ENCODE results near the gene ZNF438. TPM values are rescaled to one million over a fixed set of nuclear protein-coding genes. Genes with fewer than 3 reads are reported as not detected.

ZNF438 gene
- total RNA-seq, 4 donors from 2014 or later: 6.1 to 14.1 (median 7.1) TPM

- Histone ChIP-seq H3K4me3 (no peak overlapping the region), H3K36me3 (no peaks in the 10 kb centered on the region), H3K4me1 (peaks cover 13% of the 10 kb centered on the region), H3K27me3 (no peaks in the 10 kb centered on the region), H3K27ac (peak overlapping the region; percentile 18), H3K9me3 (no peaks in the 10 kb centered on the region)
- TF ChIP-seq POLR2A (IDR thresholded peaks at IDR 0.05) (no peak), EP300 (IDR thresholded peaks at IDR 0.05) (no peak), POLR2AphosphoS5 (IDR thresholded peaks at IDR 0.05) (no peak), CTCF (IDR thresholded peaks at IDR 0.05) (no peak)
- DNase-seq (ENCODE audit: low spot score in 2 of 2): no peak
- 69% methylated on average over 8 of the region's 8 CpGs for WGBS
These were observed 20.5 kb downstream of the ZNF438 start for GRCh38 chr10:31011017-31011664.

GRCh38 chr10:31010062-31010461 is 21.6 kb downstream of the ZNF438 start:
- no peak for DNase-seq (ENCODE audit: low spot score in 2 of 2)
- Histone ChIP-seq H3K4me3 (no peak overlapping the region), H3K4me1 (peaks cover 16% of the 10 kb centered on the region), H3K27me3 (no peaks in the 10 kb centered on the region), H3K27ac (no peak overlapping the region), H3K36me3 (no peaks in the 10 kb centered on the region), H3K9me3 (no peaks in the 10 kb centered on the region)
- TF ChIP-seq POLR2AphosphoS5 (IDR thresholded peaks at IDR 0.05) (no peak), CTCF (IDR thresholded peaks at IDR 0.05) (no peak), POLR2A (IDR thresholded peaks at IDR 0.05) (no peak), EP300 (IDR thresholded peaks at IDR 0.05) (no peak)
- WGBS: 97% methylated on average over 2 of the region's 2 CpGs

- no peaks in the 10 kb centered on the region for H3K27me3 ChIP-seq
- no peak overlapping the region for H3K27ac ChIP-seq
- peaks cover 15% of the 10 kb centered on the region for H3K4me1 ChIP-seq
- DNase-seq (ENCODE audit: low spot score in 2 of 2): no peak
- no peaks in the 10 kb centered on the region for H3K36me3 ChIP-seq
- TF ChIP-seq CTCF (IDR thresholded peaks at IDR 0.05) (no peak), POLR2A (IDR thresholded peaks at IDR 0.05) (no peak), POLR2AphosphoS5 (IDR thresholded peaks at IDR 0.05) (no peak), EP300 (IDR thresholded peaks at IDR 0.05) (no peak)
- no peak overlapping the region for H3K4me3 ChIP-seq
- 100% methylated on average over 1 of the region's 1 CpG for WGBS
- H3K9me3 ChIP-seq: no peaks in the 10 kb centered on the region
These were observed 25.8 kb downstream of the ZNF438 start for GRCh38 chr10:31005895-31006294.

- Histone ChIP-seq H3K27me3 (no peaks in the 10 kb centered on the region), H3K4me3 (no peak overlapping the region), H3K9me3 (no peaks in the 10 kb centered on the region), H3K27ac (no peak overlapping the region), H3K36me3 (no peaks in the 10 kb centered on the region), H3K4me1 (peaks cover 14% of the 10 kb centered on the region)
- no peak for TF ChIP-seq CTCF (IDR thresholded peaks at IDR 0.05)
- TF ChIP-seq EP300 (IDR thresholded peaks at IDR 0.05): no peak
- no peak for TF ChIP-seq POLR2AphosphoS5 (IDR thresholded peaks at IDR 0.05)
- no peak for TF ChIP-seq POLR2A (IDR thresholded peaks at IDR 0.05)
- DNase-seq (ENCODE audit: low spot score in 2 of 2): no peak
- WGBS: 81% methylated on average over 3 of the region's 3 CpGs
These were observed 27.0 kb downstream of the ZNF438 start for GRCh38 chr10:31004611-31005193.

GRCh38 chr10:31001740-31002139 is 29.9 kb downstream of the ZNF438 start:
- Histone ChIP-seq H3K9me3 (no peaks in the 10 kb centered on the region), H3K27ac (no peak overlapping the region), H3K27me3 (no peaks in the 10 kb centered on the region), H3K36me3 (no peaks in the 10 kb centered on the region), H3K4me3 (no peak overlapping the region), H3K4me1 (peaks cover 14% of the 10 kb centered on the region)
- TF ChIP-seq POLR2AphosphoS5 (IDR thresholded peaks at IDR 0.05): no peak
- TF ChIP-seq CTCF (IDR thresholded peaks at IDR 0.05): no peak
- no peak for TF ChIP-seq POLR2A (IDR thresholded peaks at IDR 0.05)
- no peak for TF ChIP-seq EP300 (IDR thresholded peaks at IDR 0.05)
- DNase-seq (ENCODE audit: low spot score in 2 of 2): no peak
- WGBS: 94% methylated on average over 2 of the region's 2 CpGs
